A549 (cell line): ENCODE measurements around the gene RNF207. TPM values are rescaled to one million over a fixed set of nuclear protein-coding genes. Genes with fewer than 3 reads are reported as not detected.

Experiments
- ATAC-seq, 2 experiments: fragments of 200-7000 bp in 1 of 2; fragments of >200 bp in 1 of 2; cut with Nextera tagmentation in 1 of 2; cut with Tn5 transposase in 1 of 2; 3 replicates each; pipeline versions ENCODE4 v1.8.0 to v1.9.1; 2018 to 2020; ENCODE audit warnings: mild to moderate bottlenecking in 1 of 2, moderate library complexity in 1 of 2
- CTCF ChIA-PET: fragments of 300-600 bp; sonication (Branson Sonifier 250); formaldehyde crosslinking; extraction: SDS; loops from one replicate; lab custom pipeline; 2021; ENCODE audit warnings: antibody characterized with exemption, inconsistent platforms; lab: Yijun Ruan, JAX
- POLR2A ChIA-PET: fragments of 350-600 bp; formaldehyde crosslinking; extraction: SDS; loops from one replicate; lab custom pipeline; 2021; ENCODE audit warnings: antibody characterized with exemption, inconsistent platforms; lab: Yijun Ruan, JAX
- DNase-seq, 2 experiments: peaks; one replicate each; pipeline versions ENCODE4 v3.0.0 to v3.0.0-alpha.2; 2011 to 2016; ENCODE audit warnings: low read depth in 1 of 2, low spot score in 1 of 2
- FAIRE-seq: peaks from 2 replicates; lab custom pipeline; 2011; peaks lifted over from hg19 to GRCh38; lab: Jason Lieb, UNC
- H3K27ac ChIP-seq, 2 experiments: fragments of >200 bp; sonication (Bioruptor Twin); formaldehyde crosslinking; 3 replicates each; pipeline ENCODE4 v1.5.1; 2016 to 2017
- H3K4me1 ChIP-seq: fragments of >200 bp; sonication (Bioruptor Twin); formaldehyde crosslinking; 3 replicates; pipeline ENCODE4 v1.6.1; 2016
- H3K4me2 ChIP-seq: fragments of >200 bp; sonication (Bioruptor Twin); formaldehyde crosslinking; 3 replicates; pipeline ENCODE4 v1.6.1; 2016
- H3K4me3 ChIP-seq: fragments of >200 bp; sonication (Bioruptor Twin); formaldehyde crosslinking; 3 replicates; pipeline ENCODE4 v1.5.1; 2016
- H3K9me3 ChIP-seq: fragments of >200 bp; sonication (Bioruptor Twin); formaldehyde crosslinking; 3 replicates; pipeline ENCODE4 v1.6.1; 2016
- BHLHE40 ChIP-seq: IDR thresholded peaks from 2 replicates; pipeline ENCODE4 v1.6.1; 2012; ENCODE audit warnings: low read depth, low read length, inconsistent platforms
- CEBPB ChIP-seq, 2 experiments: fragments of >200 bp in 1 of 2; sonication (Bioruptor Twin) in 1 of 2; formaldehyde crosslinking in 1 of 2; IDR thresholded peaks; 2 replicates each; pipeline ENCODE4 v1.6.1; 2012 to 2016
- CHD4 ChIP-seq: fragments of 200-600 bp; sonication (generic); IDR thresholded peaks from 2 replicates; pipeline ENCODE4 v1.6.1; 2016; ENCODE audit warnings: antibody characterized with exemption, mild to moderate bottlenecking, borderline replicate concordance
- EHMT2 ChIP-seq: fragments of 200-600 bp; sonication (generic); IDR thresholded peaks from 2 replicates; pipeline ENCODE4 v1.6.1; 2016; ENCODE audit warnings: antibody characterized with exemption, low read depth, mild to moderate bottlenecking, moderate library complexity
- EP300 ChIP-seq, 2 experiments: fragments of >200 bp; sonication (Bioruptor Twin); formaldehyde crosslinking; IDR thresholded peaks; 2 replicates in 1 of 2; 3 replicates in 1 of 2; pipeline ENCODE4 v1.6.1; 2016 to 2017
- ESRRA ChIP-seq: fragments of 150-350 bp; IDR thresholded peaks from 2 replicates; pipeline ENCODE4 v1.6.1; 2014; ENCODE audit warnings: mild to moderate bottlenecking, low read length, borderline replicate concordance
- FOSB ChIP-seq: fragments of 250-450 bp; sonication (Bioruptor Pico); IDR thresholded peaks from 2 replicates; pipeline ENCODE4 v1.5.0; 2020; ENCODE audit warnings: mild to moderate bottlenecking, moderate library complexity
- GATA3 ChIP-seq: IDR thresholded peaks from 2 replicates; pipeline ENCODE4 v1.6.1; 2012; ENCODE audit warnings: borderline replicate concordance
- JUNB ChIP-seq: fragments of >200 bp; sonication (Bioruptor Twin); formaldehyde crosslinking; IDR thresholded peaks from 2 replicates; pipeline ENCODE4 v1.6.1; 2016
- MYC ChIP-seq: IDR thresholded peaks from 2 replicates; pipeline ENCODE4 v1.6.1; 2012; ENCODE audit warnings: mild to moderate bottlenecking, inconsistent platforms, low read length, improper control_type of control experiment, borderline replicate concordance
- RAD21 ChIP-seq, 2 experiments: fragments of >200 bp in 1 of 2; sonication (Bioruptor Twin) in 1 of 2; formaldehyde crosslinking in 1 of 2; IDR thresholded peaks in 1 of 2; conservative IDR thresholded peaks in 1 of 2; 2 replicates in 1 of 2; 3 replicates in 1 of 2; pipeline ENCODE4 v1.6.1; 2012 to 2018; ENCODE audit warnings: inconsistent platforms in 1 of 2
- REST ChIP-seq: fragments of 200-600 bp; sonication (generic); IDR thresholded peaks from 2 replicates; pipeline ENCODE4 v1.6.1; 2016; ENCODE audit warnings: antibody characterized with exemption, mild to moderate bottlenecking, moderate library complexity
- RNF2 ChIP-seq: fragments of 200-600 bp; sonication (generic); IDR thresholded peaks from 2 replicates; pipeline ENCODE4 v1.6.1; 2016; ENCODE audit warnings: low read depth, mild to moderate bottlenecking, antibody characterized with exemption, moderate library complexity, borderline replicate concordance
- SMC3 ChIP-seq: fragments of >200 bp; sonication (Bioruptor Twin); formaldehyde crosslinking; IDR thresholded peaks from 3 replicates; pipeline ENCODE4 v1.6.1; 2018; ENCODE audit warnings: inconsistent platforms
- SREBF2 ChIP-seq: fragments of 450-650 bp; IDR thresholded peaks from 2 replicates; pipeline ENCODE4 v1.6.1; 2014; ENCODE audit warnings: mild to moderate bottlenecking, moderate library complexity
- ZC3H11A ChIP-seq: fragments of 450-650 bp; IDR thresholded peaks from 2 replicates; pipeline ENCODE4 v1.6.1; 2014; ENCODE audit warnings: antibody characterized with exemption, mild to moderate bottlenecking
- ZFP36 ChIP-seq: fragments of 450-650 bp; IDR thresholded peaks from 2 replicates; pipeline ENCODE4 v1.6.1; 2014; ENCODE audit warnings: borderline replicate concordance; ENCODE audit not compliant: partially characterized antibody
- ZNF302 ChIP-seq: fragments of 250-450 bp; sonication (Bioruptor Pico); IDR thresholded peaks from 2 replicates; pipeline ENCODE4 v1.9.0; 2021; ENCODE audit warnings: inconsistent platforms, mild to moderate bottlenecking, moderate library complexity
- ZSCAN20 ChIP-seq: fragments of 250-450 bp; sonication (Bioruptor Pico); IDR thresholded peaks from 2 replicates; pipeline ENCODE4 v1.8.0; 2022; ENCODE audit warnings: mild to moderate bottlenecking, moderate library complexity
- WGBS: methylation state at CpG from one replicate; pipeline ENCODE4 v1.1.6; 2017; ENCODE audit errors: missing lambda C conversion rate; 5-methylcytosine and 5-hydroxymethylcytosine counted together
- polyA plus RNA-seq, 4 experiments: library from polyadenylated mRNA; depleted of rRNA in 3 of 4; stranded (reverse); fragments of >200 nt; fragmentation: RNase III in 1 of 4; extraction: RNeasy Plus Mini Kit Qiagen cat#74134 plus additional on column Dnase treatment in 1 of 4; gene quantifications; 2 replicates in 3 of 4; 3 replicates in 1 of 4; pipeline ENCODE4 v1.2.3, GENCODE V29; 2011 to 2017
- TF ChIP-seq, protein P1 (sequence below): fragments of 250-450 bp; sonication (Bioruptor Pico); IDR thresholded peaks from 2 replicates; pipeline ENCODE4 v1.5.0; 2020; ENCODE audit warnings: low read depth, mild to moderate bottlenecking, moderate library complexity
- TF ChIP-seq, protein P2 (sequence below): fragments of >200 bp; sonication (Bioruptor Twin); formaldehyde crosslinking; IDR thresholded peaks from 3 replicates; pipeline ENCODE4 v1.6.1; 2016
- TF ChIP-seq, protein P3 (sequence below): fragments of 450-650 bp; IDR thresholded peaks from 2 replicates; pipeline ENCODE4 v1.6.1; 2014; ENCODE audit warnings: antibody characterized with exemption
- TF ChIP-seq, protein P4 (sequence below): IDR thresholded peaks from 2 replicates; pipeline ENCODE4 v1.6.1; 2012; ENCODE audit warnings: low read depth, borderline replicate concordance

The RNF207 gene
- polyA plus RNA-seq, 2 of the 4 experiments (the other 2 are of a cell fraction): 11.3 to 24.6 TPM

- Histone ChIP-seq H3K4me1 (peaks cover 1% of the 10 kb centered on the region; the same call in 1 of the 3 replicates), H3K27ac (no peak overlapping the region)
- no peak for FAIRE-seq
Measured at GRCh38 chr1:6254691-6255090, 48.8 kb downstream of the RNF207 start.

GRCh38 chr1:6256645-6257044, 50.7 kb downstream of the RNF207 start:
- ChIA-PET CTCF (interaction anchor here (1.0 to 8.4 kb wide), 4 partner anchors 9 to 181 kb away, joined by 4 to 64 read pairs (median 6); no protein-coding TSS in a partner anchor), POLR2A (no interaction called here)
- Histone ChIP-seq H3K27ac (no peak overlapping the region), H3K4me1 (peaks cover 3% of the 10 kb centered on the region; the same call in 1 of the 3 replicates), H3K4me3 (no peak overlapping the region), H3K9me3 (no peaks in the 10 kb centered on the region), H3K4me2 (no peak overlapping the region)
- ATAC-seq (no peak), FAIRE-seq (no peak), DNase-seq (no peak)
- no peak for TF ChIP-seq ZSCAN20 (CRISPR knock-in tag)
- TF ChIP-seq, protein P1, sequence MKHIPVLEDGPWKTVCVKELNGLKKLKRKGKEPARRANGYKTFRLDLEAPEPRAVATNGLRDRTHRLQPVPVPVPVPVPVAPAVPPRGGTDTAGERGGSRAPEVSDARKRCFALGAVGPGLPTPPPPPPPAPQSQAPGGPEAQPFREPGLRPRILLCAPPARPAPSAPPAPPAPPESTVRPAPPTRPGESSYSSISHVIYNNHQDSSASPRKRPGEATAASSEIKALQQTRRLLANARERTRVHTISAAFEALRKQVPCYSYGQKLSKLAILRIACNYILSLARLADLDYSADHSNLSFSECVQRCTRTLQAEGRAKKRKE (CRISPR knock-in tag): no peak
- TF ChIP-seq SREBF2: no peak
- TF ChIP-seq, protein P2, sequence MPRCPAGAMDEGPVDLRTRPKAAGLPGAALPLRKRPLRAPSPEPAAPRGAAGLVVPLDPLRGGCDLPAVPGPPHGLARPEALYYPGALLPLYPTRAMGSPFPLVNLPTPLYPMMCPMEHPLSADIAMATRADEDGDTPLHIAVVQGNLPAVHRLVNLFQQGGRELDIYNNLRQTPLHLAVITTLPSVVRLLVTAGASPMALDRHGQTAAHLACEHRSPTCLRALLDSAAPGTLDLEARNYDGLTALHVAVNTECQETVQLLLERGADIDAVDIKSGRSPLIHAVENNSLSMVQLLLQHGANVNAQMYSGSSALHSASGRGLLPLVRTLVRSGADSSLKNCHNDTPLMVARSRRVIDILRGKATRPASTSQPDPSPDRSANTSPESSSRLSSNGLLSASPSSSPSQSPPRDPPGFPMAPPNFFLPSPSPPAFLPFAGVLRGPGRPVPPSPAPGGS: no peak
- TF ChIP-seq FOSB (CRISPR knock-in tag): no peak
- TF ChIP-seq JUNB: no peak
- no peak for TF ChIP-seq ESRRA
- TF ChIP-seq SMC3: no peak
- no peak for TF ChIP-seq REST
- no peak for TF ChIP-seq CEBPB (IDR thresholded peaks at IDR 0.05)
- TF ChIP-seq EP300 (IDR thresholded peaks at IDR 0.05): no peak
- no peak for TF ChIP-seq MYC
- no peak for TF ChIP-seq EHMT2
- no peak for TF ChIP-seq ZNF302
- no peak for TF ChIP-seq RNF2
- no peak for TF ChIP-seq GATA3
- 87% methylated on average over 13 of the region's 13 CpGs for WGBS

More at GRCh38 chr1:6254691-6255090, 48.8 kb downstream of the RNF207 start:
- no peak for TF ChIP-seq CHD4
- no peak for TF ChIP-seq ZFP36
- TF ChIP-seq ZC3H11A: no peak
- TF ChIP-seq, protein P3, sequence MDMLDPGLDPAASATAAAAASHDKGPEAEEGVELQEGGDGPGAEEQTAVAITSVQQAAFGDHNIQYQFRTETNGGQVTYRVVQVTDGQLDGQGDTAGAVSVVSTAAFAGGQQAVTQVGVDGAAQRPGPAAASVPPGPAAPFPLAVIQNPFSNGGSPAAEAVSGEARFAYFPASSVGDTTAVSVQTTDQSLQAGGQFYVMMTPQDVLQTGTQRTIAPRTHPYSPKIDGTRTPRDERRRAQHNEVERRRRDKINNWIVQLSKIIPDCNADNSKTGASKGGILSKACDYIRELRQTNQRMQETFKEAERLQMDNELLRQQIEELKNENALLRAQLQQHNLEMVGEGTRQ: no peak
- TF ChIP-seq RAD21 (conservative IDR thresholded peaks at IDR 0.05 in 1 of 2, IDR thresholded peaks at IDR 0.05 in 1 of 2): no peak
- no peak for TF ChIP-seq BHLHE40
- TF ChIP-seq, protein P4, sequence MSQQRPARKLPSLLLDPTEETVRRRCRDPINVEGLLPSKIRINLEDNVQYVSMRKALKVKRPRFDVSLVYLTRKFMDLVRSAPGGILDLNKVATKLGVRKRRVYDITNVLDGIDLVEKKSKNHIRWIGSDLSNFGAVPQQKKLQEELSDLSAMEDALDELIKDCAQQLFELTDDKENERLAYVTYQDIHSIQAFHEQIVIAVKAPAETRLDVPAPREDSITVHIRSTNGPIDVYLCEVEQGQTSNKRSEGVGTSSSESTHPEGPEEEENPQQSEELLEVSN: no peak
- Histone ChIP-seq H3K4me2 (no peak overlapping the region), H3K9me3 (no peaks in the 10 kb centered on the region), H3K4me3 (no peak overlapping the region)
- ATAC-seq (no peak), DNase-seq (no peak)
- ChIA-PET CTCF (no interaction called here), POLR2A (no interaction called here)
- 76% methylated on average over 8 of the region's 16 CpGs for WGBS
